GM15510 (cell line): ENCODE data around the gene PSMB1.

Experiments used
- POLR2A ChIP-seq: IDR thresholded peaks from 3 replicates; pipeline ENCODE4 v1.6.1; 2011; ENCODE audit warnings: borderline replicate concordance; ENCODE audit not compliant: insufficient read length; ENCODE audit errors: extremely low read depth

PSMB1 gene

DNA sequence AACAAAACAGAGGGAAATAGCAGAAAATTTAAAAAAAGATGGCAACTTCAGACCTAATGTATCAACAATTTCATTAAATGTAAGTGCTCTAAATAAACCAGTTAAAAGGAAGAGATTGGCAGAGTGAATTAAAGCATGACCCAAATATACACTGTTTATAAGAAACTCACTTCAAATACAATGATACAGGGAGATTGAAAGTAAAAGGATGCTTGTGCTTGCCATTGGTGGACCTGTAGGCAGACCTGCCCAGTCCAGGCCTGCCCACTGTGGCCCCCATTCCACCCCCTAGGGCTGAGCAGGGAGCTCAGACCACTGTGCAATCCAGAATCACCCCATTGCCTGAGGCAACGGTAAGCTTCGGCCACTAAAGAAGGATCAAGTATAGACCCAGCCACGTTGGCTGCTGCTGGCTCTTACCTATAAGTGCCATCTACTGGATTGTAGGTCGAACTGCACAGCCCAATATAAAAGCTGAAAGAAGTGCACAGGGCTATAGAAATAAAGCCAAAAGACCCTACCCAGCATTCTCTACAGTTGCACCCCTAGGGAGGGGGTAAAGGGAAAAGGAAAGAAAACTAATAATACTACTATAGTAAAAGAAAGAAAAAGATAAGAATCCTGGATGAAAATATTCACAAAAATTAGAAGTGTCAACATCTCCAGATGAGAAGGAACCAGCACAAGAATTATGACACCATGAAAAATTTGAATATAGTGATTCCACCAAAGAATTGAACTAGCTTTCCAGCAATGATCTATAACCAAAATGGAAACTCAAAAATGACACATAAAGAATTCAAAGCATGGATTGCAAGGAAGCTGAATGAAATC lies 36.1 kb downstream of the PSMB1 start:
- no peak for TF ChIP-seq POLR2A

DNA sequence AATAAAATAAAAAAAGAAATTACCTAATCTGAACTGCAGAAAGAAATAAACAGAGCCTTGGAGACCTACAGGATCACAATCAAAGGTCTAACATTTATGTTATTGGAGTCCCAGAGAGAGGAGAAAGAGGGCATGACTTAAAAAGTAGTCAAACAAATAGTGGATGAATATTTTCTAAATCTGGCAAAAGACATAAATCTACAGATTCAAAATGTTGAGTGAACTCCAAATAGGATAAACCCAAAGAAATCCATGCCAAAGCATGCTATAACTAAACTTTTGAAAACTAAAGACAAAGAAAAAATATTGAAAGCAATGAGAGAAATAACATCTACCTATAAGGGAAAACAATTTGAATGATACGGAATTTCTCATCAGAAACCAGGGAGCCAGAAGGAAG lies 38.2 kb downstream of the PSMB1 start:
- TF ChIP-seq POLR2A: no peak

DNA sequence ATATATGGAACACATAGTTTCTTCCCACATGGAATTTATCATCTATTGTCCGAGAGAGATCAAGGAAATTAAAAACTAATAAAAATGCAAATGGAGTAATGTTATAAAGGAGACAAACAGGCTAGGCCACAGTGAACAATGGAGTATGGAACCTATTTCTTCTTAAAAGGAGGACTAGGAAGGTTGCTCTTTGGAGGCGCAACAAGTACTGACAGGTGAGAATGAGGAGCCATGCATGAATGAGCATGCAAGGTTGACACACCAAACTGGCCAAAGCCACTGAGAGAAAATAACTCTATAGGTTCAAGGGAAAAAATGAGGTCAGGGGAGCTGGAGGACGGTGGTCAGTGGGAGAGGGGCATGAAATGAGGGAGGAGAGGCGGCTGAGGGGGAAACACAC lies 40.9 kb downstream of the PSMB1 start:
- TF ChIP-seq POLR2A: no peak

DNA sequence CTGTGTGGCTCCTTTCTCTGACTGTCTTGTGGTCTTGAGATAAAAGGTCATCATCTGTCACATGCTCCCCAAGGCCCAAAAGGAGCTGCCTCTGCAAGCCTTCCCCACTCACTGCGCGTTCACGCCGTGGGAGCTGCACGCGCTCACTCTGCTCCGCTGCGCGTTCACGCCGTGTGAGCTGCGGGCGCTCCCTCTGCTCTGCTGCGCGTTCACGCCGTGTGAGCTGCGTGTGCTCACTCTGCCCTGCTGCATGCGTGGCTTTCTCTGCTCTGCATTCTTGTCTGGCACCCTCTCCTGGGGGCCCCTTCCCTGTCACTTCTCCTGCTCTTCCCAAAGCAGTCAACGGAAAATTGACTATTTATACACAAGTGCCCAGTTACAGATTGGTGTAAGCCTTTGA lies 42.5 kb downstream of the PSMB1 start:
- no peak for TF ChIP-seq POLR2A

DNA sequence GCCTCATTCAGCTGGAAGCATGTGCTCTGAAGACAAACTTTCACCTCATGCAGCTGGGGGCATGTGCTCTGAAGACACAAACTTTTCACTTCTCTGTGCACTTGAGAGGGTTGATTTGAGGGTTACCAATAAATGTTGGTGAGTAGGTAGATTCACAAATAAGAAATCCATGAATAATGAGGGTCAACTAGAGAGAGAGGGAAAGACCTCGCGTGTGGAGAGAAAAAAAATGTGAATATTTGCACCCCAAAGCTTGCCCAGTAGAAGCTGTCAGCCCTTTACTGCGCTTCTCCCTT lies 43.4 kb downstream of the PSMB1 start:
- TF ChIP-seq POLR2A: no peak

DNA sequence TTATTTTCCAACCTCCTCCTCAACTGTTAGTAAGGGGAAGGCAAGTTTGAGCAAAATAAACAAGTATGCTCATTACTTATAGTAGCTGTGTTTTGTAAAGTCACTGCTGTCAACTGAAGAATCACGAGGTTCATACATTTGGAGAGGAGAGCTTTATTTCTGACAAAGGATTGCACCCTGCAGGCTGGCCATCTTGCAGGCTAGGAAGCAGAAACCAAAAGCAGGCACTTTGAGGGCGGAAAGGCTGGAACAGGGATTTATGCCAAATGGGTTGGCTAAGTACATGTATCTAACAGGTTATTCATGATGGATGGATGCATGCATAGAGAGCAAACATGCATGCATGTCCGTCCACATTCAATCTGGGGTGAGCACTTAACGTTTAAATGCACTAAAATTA lies 46.7 kb downstream of the PSMB1 start:
- no peak for TF ChIP-seq POLR2A

DNA sequence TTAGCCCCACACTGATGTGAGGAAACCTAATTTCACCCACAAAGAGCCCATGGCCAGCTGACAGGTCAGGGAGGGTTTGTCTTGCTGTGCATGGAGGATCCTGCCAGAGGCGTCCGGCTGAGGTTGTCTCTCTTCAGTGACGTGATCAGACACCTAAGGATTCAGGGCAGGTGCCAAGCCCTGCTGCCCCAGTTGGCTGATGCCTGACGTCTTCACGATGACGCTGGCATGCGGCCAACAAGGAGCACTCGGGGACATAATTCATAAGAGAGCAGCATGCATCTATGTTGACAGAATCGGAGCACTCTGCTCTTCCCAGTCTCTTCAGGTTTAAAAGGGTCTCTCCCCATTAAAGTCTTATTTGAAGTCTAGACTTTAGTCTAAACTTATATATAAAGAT lies 47.8 kb downstream of the PSMB1 start:
- no peak for TF ChIP-seq POLR2A

DNA sequence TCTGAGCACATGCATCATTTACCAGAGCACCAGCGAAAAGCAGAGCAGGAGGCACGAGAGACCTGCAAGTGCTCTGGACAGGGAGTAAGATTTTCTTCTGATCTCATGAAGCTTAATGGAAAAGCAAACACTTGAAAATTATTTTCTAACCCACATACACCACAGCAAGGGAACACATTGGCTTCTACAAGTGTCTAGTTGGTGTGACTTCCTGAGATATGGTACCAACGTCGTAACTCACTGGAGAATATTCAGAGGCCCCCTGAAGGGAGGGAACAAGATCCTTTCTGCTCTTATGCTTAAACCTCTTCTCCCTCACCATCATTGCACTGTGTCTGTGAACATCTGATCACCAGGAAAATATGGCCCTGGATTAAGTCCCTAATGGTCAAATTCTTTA lies 48.6 kb downstream of the PSMB1 start:
- no peak for TF ChIP-seq POLR2A

DNA sequence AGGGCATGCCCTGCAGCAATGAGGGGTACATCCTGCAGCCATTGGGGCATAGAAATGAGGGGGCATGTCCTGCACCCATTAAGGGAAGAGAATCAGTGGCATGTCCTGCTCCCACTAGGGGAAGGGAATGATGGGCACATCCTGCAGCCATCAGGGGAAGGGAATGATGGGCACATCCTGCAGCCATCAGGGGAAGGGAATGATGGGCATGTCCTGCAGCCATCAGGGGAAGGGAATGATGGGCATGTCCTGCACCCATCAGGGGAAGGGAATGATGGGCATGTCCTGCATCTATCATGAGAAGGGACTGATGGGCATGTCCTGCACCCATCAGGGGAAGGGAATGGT lies 49.7 kb downstream of the PSMB1 start:
- TF ChIP-seq POLR2A: no peak

DNA sequence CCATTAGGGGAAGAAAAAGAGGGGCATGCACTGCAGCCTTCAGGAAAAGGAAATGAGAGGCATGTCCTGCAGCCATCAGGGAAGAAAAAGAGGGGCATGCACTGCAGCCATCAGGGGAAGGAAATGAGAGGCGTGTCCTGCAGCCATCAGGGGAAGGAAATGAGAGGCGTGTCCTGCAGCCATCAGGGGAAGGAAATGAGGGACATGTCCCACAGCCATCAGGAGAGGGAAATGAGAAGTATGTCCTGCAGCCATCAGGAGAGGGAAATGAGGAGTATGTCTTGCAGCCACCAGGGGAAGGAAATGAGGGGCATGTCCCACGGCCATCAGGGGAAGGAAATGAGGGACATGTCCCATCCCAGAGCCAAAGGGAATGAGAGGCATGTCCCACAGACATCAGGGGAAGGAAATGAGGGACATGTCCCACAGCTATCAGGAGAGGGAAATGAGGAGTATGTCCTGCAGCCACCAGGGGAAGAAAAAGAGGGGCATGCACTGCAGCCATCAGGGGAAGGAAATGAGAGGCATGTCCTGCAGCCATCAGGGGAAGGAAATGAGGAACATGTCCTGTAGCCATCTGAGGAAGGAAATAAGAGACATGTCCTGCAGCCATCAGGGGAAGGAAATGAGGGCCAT lies 52.0 kb downstream of the PSMB1 start:
- TF ChIP-seq POLR2A: no peak

DNA sequence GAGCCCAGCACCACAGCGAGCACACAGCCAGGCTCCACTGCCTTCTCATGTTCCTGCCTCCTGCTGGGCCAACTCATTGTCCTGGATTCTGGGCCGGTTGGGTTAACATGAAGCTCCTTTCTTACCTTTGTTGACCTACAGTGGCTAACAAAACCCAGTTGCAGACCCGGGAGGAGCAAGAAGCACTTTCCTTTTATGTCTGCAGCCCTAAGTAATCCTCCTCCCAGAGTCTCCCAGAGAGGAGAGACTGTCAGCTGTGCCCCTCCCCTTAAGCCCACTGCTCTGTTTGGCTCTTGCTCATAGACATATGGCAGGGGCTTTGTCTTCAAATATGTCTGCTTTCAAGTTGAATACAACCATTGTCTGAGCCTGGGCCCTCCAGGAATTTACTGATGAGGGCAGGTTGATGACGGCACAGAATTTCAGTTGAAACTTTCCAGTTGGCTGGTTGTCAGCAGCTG lies 55.2 kb downstream of the PSMB1 start:
- no peak for TF ChIP-seq POLR2A

DNA sequence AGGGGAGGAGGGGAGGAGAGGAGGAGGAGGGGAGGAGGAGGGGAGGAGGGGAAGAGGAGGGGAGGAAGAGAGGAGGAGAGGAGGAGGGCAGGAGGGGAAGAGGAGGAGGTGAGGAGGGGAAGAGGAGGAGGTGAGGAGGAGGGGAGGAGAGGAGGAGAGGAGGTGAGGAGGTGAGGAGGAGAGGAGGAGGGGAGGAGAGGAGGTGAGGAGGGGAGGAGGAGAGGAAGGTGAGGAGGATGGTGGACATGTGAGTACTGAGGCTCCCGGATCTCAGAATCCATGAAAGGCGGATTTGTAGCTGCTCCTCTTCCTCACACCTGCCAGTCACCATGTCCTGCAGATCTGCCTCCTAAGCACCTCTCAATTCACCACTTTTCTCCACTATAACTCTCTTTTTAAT lies 59.8 kb downstream of the PSMB1 start:
- no peak for TF ChIP-seq POLR2A

DNA sequence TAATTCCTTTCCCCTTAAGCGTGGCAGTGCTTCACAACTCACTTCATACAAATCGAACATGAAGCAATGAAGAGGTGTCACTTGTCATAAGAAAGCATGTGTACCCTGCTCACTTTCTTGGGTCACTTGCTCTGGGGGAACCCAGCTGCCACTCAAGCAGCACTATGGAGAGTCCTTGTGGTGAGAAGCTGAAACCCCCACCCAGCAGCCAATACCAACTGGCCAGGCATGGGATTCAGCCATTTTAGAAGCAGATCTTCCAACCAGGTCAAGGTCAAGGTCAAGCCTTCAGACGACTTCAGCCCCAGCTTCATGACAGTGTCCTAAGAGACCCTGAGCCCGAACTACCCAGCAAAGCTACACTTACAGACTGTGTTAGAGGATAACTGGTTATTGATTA lies 62.8 kb downstream of the PSMB1 start:
- TF ChIP-seq POLR2A: no peak

DNA sequence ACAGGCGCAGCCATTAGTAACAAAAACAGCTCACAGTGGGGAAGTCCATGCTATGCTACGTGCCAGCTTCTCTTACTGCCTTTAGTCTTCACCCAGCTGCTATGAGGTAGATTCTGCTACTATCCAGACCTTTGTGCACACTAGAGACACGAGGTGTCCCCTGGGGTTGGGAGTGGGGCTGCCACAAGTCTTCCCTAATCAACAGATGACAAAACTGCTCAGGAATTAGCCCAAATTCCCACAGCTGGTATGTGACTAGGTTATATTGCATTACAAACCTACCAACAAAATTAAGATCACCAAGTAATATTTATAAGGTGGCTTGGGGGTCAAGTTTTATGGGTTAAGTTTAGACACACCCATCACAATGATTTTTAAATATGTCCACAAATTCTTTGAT lies 63.3 kb downstream of the PSMB1 start:
- no peak for TF ChIP-seq POLR2A

DNA sequence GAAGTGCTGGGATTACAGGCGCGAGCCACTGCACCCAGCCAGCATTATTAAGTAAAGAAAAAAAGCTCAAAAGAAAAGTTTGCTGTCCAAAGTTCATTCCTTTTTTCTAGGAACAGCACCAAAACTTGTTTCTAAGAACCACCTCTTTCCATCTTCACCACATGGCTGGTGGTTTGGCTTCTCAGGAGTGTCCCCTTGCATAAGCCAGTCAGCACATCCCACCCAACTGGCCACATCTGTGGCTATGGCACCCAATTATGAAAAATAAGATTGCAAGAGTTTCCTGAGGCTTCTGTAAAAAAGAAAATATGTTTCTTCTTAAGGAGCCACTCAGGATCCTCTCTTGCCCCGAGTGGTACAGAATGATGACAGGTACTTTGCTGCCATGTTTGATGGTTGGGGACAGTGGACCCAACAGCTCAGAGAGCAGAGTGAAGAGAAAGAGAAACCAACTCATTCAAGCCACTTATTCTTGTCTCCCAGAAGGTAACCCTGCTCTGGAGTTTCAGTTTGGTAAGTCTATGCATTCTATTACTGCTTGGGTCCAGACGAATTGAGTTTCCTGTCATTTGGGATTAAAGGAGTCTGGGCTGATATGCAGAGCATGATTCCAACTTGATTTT lies 65.3 kb downstream of the PSMB1 start:
- no peak for TF ChIP-seq POLR2A

DNA sequence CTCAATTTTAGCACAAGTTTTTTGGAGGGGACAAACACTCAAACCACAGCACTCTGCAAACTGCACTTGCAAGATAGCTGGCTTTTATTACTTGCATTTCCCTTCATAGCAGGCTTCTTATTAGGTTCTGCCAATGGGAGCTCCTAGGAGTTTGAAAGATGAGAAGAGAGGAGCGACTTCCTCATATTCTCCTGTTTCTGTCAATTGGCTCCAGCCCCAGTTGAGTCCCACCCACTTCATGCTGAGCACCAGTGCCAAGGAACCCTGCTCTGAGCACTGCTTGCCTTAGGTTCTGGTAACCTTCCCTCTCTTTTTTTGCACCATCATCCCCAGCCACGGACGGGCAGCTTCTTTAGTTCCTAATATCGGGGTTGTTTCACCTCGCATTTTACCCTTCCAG lies 67.9 kb downstream of the PSMB1 start:
- TF ChIP-seq POLR2A: no peak
